CD4-positive, alpha-beta memory T cell (primary cell): Measurements from ENCODE around the gene ZPBP2. TPM values are rescaled to one million over a fixed set of nuclear protein-coding genes. Genes with fewer than 3 reads are reported as not detected.

Experiments
- CTCF ChIA-PET: fragments of 350-600 bp; sonication (Branson Sonifier 250); formaldehyde crosslinking; loops from one replicate; lab custom pipeline; 2021; ENCODE audit warnings: inconsistent platforms; ENCODE audit not compliant: partially characterized antibody; lab: Charles Lee
- POLR2A ChIA-PET: fragments of 350-600 bp; sonication (Branson Sonifier 250); formaldehyde crosslinking; loops from one replicate; lab custom pipeline; 2021; ENCODE audit not compliant: partially characterized antibody; lab: Charles Lee
- DNase-seq, 5 donors: peaks; one replicate each; pipeline versions ENCODE4 v3.0.0 to v3.0.0-alpha.2; 2020 to 2022; ENCODE audit warnings: mixed read lengths in 1 of 5
- H3K27ac ChIP-seq: one replicate; pipeline ENCODE4 v1.7.0; 2013; ENCODE audit warnings: low read depth, low read length
- H3K27me3 ChIP-seq: 2 replicates; pipeline ENCODE4 v1.7.0; 2013; ENCODE audit warnings: mild to moderate bottlenecking, low read length, moderate library complexity; ENCODE audit not compliant: insufficient read depth
- H3K36me3 ChIP-seq: 2 replicates; pipeline ENCODE4 v1.7.0; 2013; ENCODE audit warnings: mild to moderate bottlenecking, low read length, moderate library complexity; ENCODE audit not compliant: insufficient read depth
- H3K4me1 ChIP-seq: 2 replicates; pipeline ENCODE4 v1.7.0; 2013; ENCODE audit warnings: mild to moderate bottlenecking, low read length, moderate library complexity; ENCODE audit not compliant: insufficient read depth
- H3K4me3 ChIP-seq, 2 donors: one replicate each; pipeline ENCODE4 v1.7.0; 2013; ENCODE audit warnings: low read length in 2 of 2, mild to moderate bottlenecking in 1 of 2
- H3K9me3 ChIP-seq, 2 donors: one replicate each; pipeline ENCODE4 v1.7.0; 2013; ENCODE audit warnings: low read length in 2 of 2, control low read depth in 1 of 2; ENCODE audit not compliant: control insufficient read depth in 1 of 2
- H3K27ac Mint-ChIP-seq, 7 donors: one replicate each; pipeline ENCODE4 v1.8.0; 2020 to 2021; ENCODE audit warnings: mixed read lengths in 7 of 7, mild to moderate bottlenecking in 6 of 7, inconsistent platforms in 3 of 7, moderate library complexity in 3 of 7
- H3K27me3 Mint-ChIP-seq, 2 donors: one replicate each; pipeline ENCODE4 v1.8.0; 2020 to 2021; ENCODE audit warnings: mixed read lengths in 2 of 2
- H3K36me3 Mint-ChIP-seq, 2 donors: one replicate each; pipeline ENCODE4 v1.8.0; 2020 to 2021; ENCODE audit warnings: mixed read lengths in 2 of 2, inconsistent platforms in 1 of 2, mild to moderate bottlenecking in 1 of 2
- H3K4me1 Mint-ChIP-seq, 4 donors: one replicate each; pipeline ENCODE4 v1.8.0; 2020 to 2021; ENCODE audit warnings: mixed read lengths in 4 of 4, mild to moderate bottlenecking in 1 of 4
- H3K4me3 Mint-ChIP-seq, 8 donors: one replicate each; pipeline ENCODE4 v1.8.0; 2020 to 2021; ENCODE audit warnings: mixed read lengths in 8 of 8, mild to moderate bottlenecking in 7 of 8, moderate library complexity in 6 of 8, inconsistent platforms in 3 of 8
- H3K9me3 Mint-ChIP-seq, 8 donors: one replicate each; pipeline ENCODE4 v1.8.0; 2020 to 2021; ENCODE audit warnings: mixed read lengths in 8 of 8, mild to moderate bottlenecking in 5 of 8, inconsistent platforms in 3 of 8, moderate library complexity in 1 of 8
- intact Hi-C: fragments of 100-400 bp; cut with micrococcal nuclease; formaldehyde crosslinking; loops from one replicate; pipeline ENCODE4 v1.15.1; 2023
- polyA plus RNA-seq, 2 donors: library from polyadenylated mRNA; unstranded; fragments of 300-500 nt; fragmentation: Illumina TruSeq; gene quantifications; one replicate each; pipeline ENCODE4 v1.2.3, GENCODE V29; 2021
- total RNA-seq, 2 experiments: library from RNA; stranded (reverse); gene quantifications; one replicate each; pipeline ENCODE4 v1.2.3, GENCODE V29; 2021

The ZPBP2 gene
- total and polyA plus RNA-seq, 4 experiments from 2014 or later, result 0.25 to 1.2 (median 0.35) TPM; not detected in 1

DNA sequence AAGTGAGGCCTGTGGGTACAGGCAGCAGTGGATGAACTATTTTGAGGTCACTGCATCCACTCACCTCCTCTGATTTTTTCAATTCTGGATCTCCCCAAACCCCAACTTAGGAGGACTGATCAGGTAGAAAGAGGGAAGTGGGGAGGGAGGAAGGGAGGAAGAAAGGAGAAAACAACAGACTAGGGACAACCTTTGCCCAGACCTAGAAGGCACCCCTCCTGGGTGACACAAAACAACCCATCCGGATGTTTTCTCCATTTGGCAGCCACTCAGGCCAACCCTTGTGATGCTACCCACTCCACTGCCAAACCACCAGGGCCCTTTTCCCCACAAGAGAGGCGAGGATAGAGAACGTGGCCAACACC lies 56.7 kb downstream of the ZPBP2 start:
- Mint-ChIP-seq H3K4me1 (peaks cover 27 to 78% (median 62%) of the 10 kb centered on the region in 4 donors), H3K4me3 (peak overlapping the region; percentile 76 to 99 (median 94)), H3K27me3 (no peaks in the 10 kb centered on the region), H3K9me3 (peaks cover 0 to 2% (median 0%) of the 10 kb centered on the region in 8 donors), H3K36me3 (peaks cover 21 to 46% of the 10 kb centered on the region in 2 donors), H3K27ac (peak overlapping the region; percentile 86 to 98 (median 95))
- peak overlapping the region; percentile 82 for H3K27ac ChIP-seq
- H3K4me1 ChIP-seq, result peaks cover 75% of the 10 kb centered on the region
- H3K27me3 ChIP-seq, result no peaks in the 10 kb centered on the region
- DNase-seq, result no peak
- H3K9me3 ChIP-seq, result no peaks in the 10 kb centered on the region
- POLR2A ChIA-PET, result no interaction called here
- CTCF ChIA-PET, result interaction anchor here (2.0 kb wide), 1 partner anchor 60 kb away, joined by 9 read pairs; the partner anchor contains the start of gene IKZF3
- intact Hi-C loops, result no loop called here
- peaks cover 41% of the 10 kb centered on the region for H3K36me3 ChIP-seq
- H3K4me3 ChIP-seq, result no peak overlapping the region

DNA sequence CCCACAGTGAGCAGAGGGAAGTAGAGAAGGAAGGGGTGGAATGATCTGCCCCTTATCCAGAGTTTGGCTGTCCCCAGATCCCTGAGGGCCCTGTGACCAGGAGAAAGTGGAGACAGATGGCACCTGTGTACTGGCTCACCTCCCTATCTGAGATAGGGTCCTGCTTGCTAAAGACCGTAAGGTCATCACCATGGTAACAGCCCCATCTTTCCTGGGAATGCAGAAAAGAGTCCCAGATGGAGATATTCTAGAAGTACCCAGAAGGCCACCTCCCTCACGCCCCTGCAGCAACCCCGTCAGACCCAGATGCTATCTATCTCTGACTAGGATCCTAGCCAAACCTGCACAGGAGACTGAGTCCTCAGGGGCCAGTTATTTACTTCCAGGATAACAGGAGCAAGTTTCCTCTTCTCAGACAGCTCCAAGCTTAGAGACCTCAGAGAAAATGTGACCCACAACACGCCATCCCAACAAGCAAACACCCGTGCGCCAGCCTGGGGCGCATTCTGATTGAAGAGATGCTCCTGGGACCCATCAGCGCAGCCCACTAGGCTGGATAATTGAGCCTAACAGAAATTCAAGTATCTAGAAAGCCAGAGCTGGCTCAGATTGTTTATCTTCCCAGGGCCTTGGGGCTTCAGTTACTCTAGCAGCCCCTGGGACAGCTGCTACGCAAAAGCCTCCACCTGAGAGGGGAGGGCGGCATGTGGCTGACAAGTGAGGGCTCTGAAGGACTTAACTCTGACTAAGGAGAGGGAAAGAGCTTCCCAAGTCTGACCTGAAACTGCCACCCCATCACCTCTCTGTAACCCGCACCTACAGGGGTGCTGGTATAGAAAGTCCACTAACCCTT lies 57.5 kb downstream of the ZPBP2 start:
- Mint-ChIP-seq H3K27ac (peak overlapping the region; percentile 93 to 98 (median 95)), H3K4me3 (peak overlapping the region; percentile 83 to 99 (median 95)), H3K4me1 (peaks cover 25 to 72% (median 58%) of the 10 kb centered on the region in 4 donors), H3K27me3 (no peaks in the 10 kb centered on the region), H3K36me3 (peaks cover 17 to 42% of the 10 kb centered on the region in 2 donors), H3K9me3 (peaks cover 0 to 2% (median 0%) of the 10 kb centered on the region in 8 donors)
- intact Hi-C loops, result loop anchor here (2.0 kb wide), 1 partner anchor 59 kb away; no protein-coding TSS in a partner anchor
- CTCF ChIA-PET, result interaction anchor here (1.1 to 2.0 kb wide), 8 partner anchors 14 to 302 kb away, joined by 3 to 9 read pairs (median 4); partner anchors contain the start of genes IKZF3 and PSMD3
- Histone ChIP-seq H3K4me3 (peak overlapping the region; percentile 79 to 89), H3K36me3 (peaks cover 36% of the 10 kb centered on the region), H3K27me3 (no peaks in the 10 kb centered on the region), H3K4me1 (peaks cover 68% of the 10 kb centered on the region), H3K27ac (peak overlapping the region; percentile 82), H3K9me3 (no peaks in the 10 kb centered on the region)
- POLR2A ChIA-PET, result interaction anchor here (0.9 to 3.3 kb wide), 19 partner anchors 8 to 293 kb away, joined by 3 to 20 read pairs (median 5); partner anchors contain the start of genes GSDMB, IKZF3, PSMD3 and WIPF2
- no peak for DNase-seq

DNA sequence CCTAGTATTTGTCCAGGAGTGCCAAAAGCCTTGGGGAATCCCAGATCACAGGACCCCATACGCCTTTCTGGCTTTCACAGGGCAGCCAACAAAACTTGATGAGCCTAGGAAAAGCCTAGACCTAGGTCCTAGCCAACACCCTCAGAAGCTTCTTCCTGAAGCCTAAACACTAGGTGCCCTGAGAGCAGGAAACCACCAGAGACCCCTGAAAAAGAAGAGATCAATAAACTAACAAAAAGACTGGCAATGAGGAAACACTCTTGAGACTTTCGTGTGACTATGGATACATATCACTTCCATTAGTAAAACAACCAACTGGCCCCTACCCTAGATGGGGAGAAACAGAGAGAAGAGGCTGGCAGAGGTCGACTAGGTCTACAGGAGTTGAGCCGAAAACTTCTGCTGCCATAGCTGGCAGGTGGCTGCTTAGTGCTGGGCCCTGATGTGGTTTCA lies 58.2 kb downstream of the ZPBP2 start:
- no peak for DNase-seq
- Histone ChIP-seq H3K4me1 (peaks cover 62% of the 10 kb centered on the region), H3K27ac (peak overlapping the region; percentile 82), H3K36me3 (peaks cover 32% of the 10 kb centered on the region), H3K27me3 (no peaks in the 10 kb centered on the region), H3K9me3 (no peaks in the 10 kb centered on the region), H3K4me3 (peak overlapping the region; percentile 79 to 89)
- ChIA-PET POLR2A (interaction anchor here (0.6 to 3.3 kb wide), 25 partner anchors 8 to 293 kb away, joined by 3 to 20 read pairs (median 5); partner anchors contain the start of genes GSDMB, IKZF3, PSMD3 and WIPF2), CTCF (interaction anchor here (1.0 to 2.0 kb wide), 9 partner anchors 13 to 303 kb away, joined by 3 to 9 read pairs (median 4); partner anchors contain the start of genes IKZF3 and PSMD3)
- H3K4me1 Mint-ChIP-seq, result peaks cover 23 to 65% (median 52%) of the 10 kb centered on the region in 4 donors
- H3K27ac Mint-ChIP-seq, result peak overlapping the region; percentile 93 to 98 (median 95)
- H3K27me3 Mint-ChIP-seq, result no peaks in the 10 kb centered on the region
- intact Hi-C loops, result loop anchor here (2.0 kb wide), 1 partner anchor 59 kb away; no protein-coding TSS in a partner anchor
- peak overlapping the region; percentile 83 to 99 (median 95) for H3K4me3 Mint-ChIP-seq
- peaks cover 0 to 2% (median 0%) of the 10 kb centered on the region in 8 donors for H3K9me3 Mint-ChIP-seq
- H3K36me3 Mint-ChIP-seq, result peaks cover 17 to 39% of the 10 kb centered on the region in 2 donors

DNA sequence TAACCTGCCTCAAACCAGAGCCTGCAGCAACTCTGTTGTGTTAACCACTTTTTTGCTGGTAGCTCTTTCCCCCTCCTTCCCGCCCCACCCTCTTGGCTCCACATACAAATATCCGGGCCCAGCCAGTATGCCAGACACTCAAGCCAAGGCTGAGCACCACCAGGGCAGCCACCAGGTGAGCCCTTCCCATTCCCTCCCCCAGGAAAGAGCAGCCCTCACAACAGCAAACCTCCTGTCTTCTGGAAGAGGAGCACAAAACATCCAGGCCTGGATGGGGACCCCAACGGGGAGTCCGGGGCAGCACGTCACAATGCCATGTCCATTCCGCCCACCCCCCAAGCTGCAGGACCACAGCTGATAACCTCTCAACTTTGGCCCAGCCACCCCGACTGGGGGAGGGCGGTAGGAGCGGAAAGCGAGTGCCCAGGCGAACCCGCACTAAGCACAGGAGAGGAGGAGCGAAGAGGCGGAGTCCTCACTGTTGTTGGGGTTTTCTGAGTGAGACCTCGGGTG lies 58.6 kb downstream of the ZPBP2 start:
- peaks cover 0 to 2% (median 0%) of the 10 kb centered on the region in 8 donors for H3K9me3 Mint-ChIP-seq
- peak overlapping the region; percentile 83 to 99 (median 95) for H3K4me3 Mint-ChIP-seq
- H3K4me1 Mint-ChIP-seq, result peaks cover 23 to 60% (median 47%) of the 10 kb centered on the region in 4 donors
- POLR2A ChIA-PET, result interaction anchor here (0.5 to 3.3 kb wide), 26 partner anchors 9 to 292 kb away, joined by 3 to 20 read pairs (median 5); partner anchors contain the start of genes GSDMB, IKZF3, PSMD3 and WIPF2
- CTCF ChIA-PET, result interaction anchor here (1.0 to 2.0 kb wide), 9 partner anchors 12 to 303 kb away, joined by 3 to 9 read pairs (median 4); partner anchors contain the start of genes IKZF3 and PSMD3
- intact Hi-C loops, result loop anchor here (1.0 to 2.0 kb wide), 5 partner anchors 26 to 289 kb away; partner anchors contain the start of genes PSMD3 and STARD3
- peaks cover 15 to 34% of the 10 kb centered on the region in 2 donors for H3K36me3 Mint-ChIP-seq
- Histone ChIP-seq H3K36me3 (peaks cover 27% of the 10 kb centered on the region), H3K27ac (peak overlapping the region; percentile 82), H3K4me3 (peak overlapping the region; percentile 79 to 89), H3K4me1 (peaks cover 57% of the 10 kb centered on the region), H3K27me3 (no peaks in the 10 kb centered on the region), H3K9me3 (no peaks in the 10 kb centered on the region)
- H3K27me3 Mint-ChIP-seq, result no peaks in the 10 kb centered on the region
- peak; percentile 46 to 78 (median 72) for DNase-seq
- H3K27ac Mint-ChIP-seq, result peak overlapping the region; percentile 93 to 98 (median 95)

Other genes starting within 250 kb of the ZPBP2 start
- not detected for gene PPP1R1B, start 241.2 kb upstream of the ZPBP2 start, total RNA-seq
- gene PPP1R1B, start 241.2 kb upstream of the ZPBP2 start, polyA plus RNA-seq, result not detected
- gene STARD3, start 231.1 kb upstream of the ZPBP2 start, total RNA-seq, result 100 to 1,000 TPM; 105 to 110 TPM
- 10 to 100 TPM; 42.2 to 43.2 TPM for gene STARD3, start 231.1 kb upstream of the ZPBP2 start, polyA plus RNA-seq
- 1 to 10 TPM; 5.9 to 6.3 TPM for gene TCAP, start 202.9 kb upstream of the ZPBP2 start, total RNA-seq
- gene TCAP, start 202.9 kb upstream of the ZPBP2 start, polyA plus RNA-seq, result under 1 TPM in 1 of 2 donors, not detected in 1; 0.14 TPM
- gene PNMT, start 199.7 kb upstream of the ZPBP2 start, total RNA-seq, result under 1 TPM in 1 of 2 experiments, not detected in 1; 0.55 TPM
- not detected for gene PNMT, start 199.7 kb upstream of the ZPBP2 start, polyA plus RNA-seq
- gene PGAP3, start 180.1 kb upstream of the ZPBP2 start, total RNA-seq, result 10 to 100 TPM; 29.6 to 30.5 TPM
- gene PGAP3, start 180.1 kb upstream of the ZPBP2 start, polyA plus RNA-seq, result 10 to 100 TPM; 22.1 to 26.5 TPM
- gene ERBB2, start 168.1 kb upstream of the ZPBP2 start, total RNA-seq, result 1 to 10 TPM; 4.1 to 4.5 TPM
- under 1 TPM in 1 of 2 donors, not detected in 1; 0.55 TPM for gene ERBB2, start 168.1 kb upstream of the ZPBP2 start, polyA plus RNA-seq
- 10 to 100 TPM; 35.8 TPM for gene MIEN1, start 137.7 kb upstream of the ZPBP2 start, total RNA-seq
- gene MIEN1, start 137.7 kb upstream of the ZPBP2 start, polyA plus RNA-seq, result 10 to 100 TPM; 90.8 to 96.6 TPM
- gene GRB7, start 130.3 kb upstream of the ZPBP2 start, total RNA-seq, result not detected
- not detected for gene GRB7, start 130.3 kb upstream of the ZPBP2 start, polyA plus RNA-seq
- gene IKZF3, start 3.9 kb upstream of the ZPBP2 start, total RNA-seq, result 100 to 1,000 TPM; 116 to 118 TPM
- 10 to 100 TPM in 1 of 2 donors, 1 to 10 TPM in 1; 3.2 to 87.4 TPM for gene IKZF3, start 3.9 kb upstream of the ZPBP2 start, polyA plus RNA-seq
- gene GSDMB, start 50.4 kb downstream of the ZPBP2 start, total RNA-seq, result 10 to 100 TPM; 41.4 to 47.4 TPM
- gene GSDMB, start 50.4 kb downstream of the ZPBP2 start, polyA plus RNA-seq, result 1 to 10 TPM; 3.2 to 3.9 TPM
- gene ORMDL3, start 59.4 kb downstream of the ZPBP2 start, total RNA-seq, result 10 to 100 TPM; 79.6 to 87.2 TPM
- gene ORMDL3, start 59.4 kb downstream of the ZPBP2 start, polyA plus RNA-seq, result 100 to 1,000 TPM in 1 of 2 donors, 10 to 100 TPM in 1; 90.4 to 161 TPM
- not detected for gene LRRC3C, start 59.5 kb downstream of the ZPBP2 start, total RNA-seq
- gene LRRC3C, start 59.5 kb downstream of the ZPBP2 start, polyA plus RNA-seq, result not detected
- gene GSDMA, start 94.8 kb downstream of the ZPBP2 start, total RNA-seq, result under 1 TPM; 0.23 to 0.25 TPM
- gene GSDMA, start 94.8 kb downstream of the ZPBP2 start, polyA plus RNA-seq, result 1 to 10 TPM in 1 of 2 donors, under 1 TPM in 1; 0.42 to 1.1 TPM
- gene PSMD3, start 112.6 kb downstream of the ZPBP2 start, total RNA-seq, result 10 to 100 TPM; 59.7 to 60.3 TPM
- gene PSMD3, start 112.6 kb downstream of the ZPBP2 start, polyA plus RNA-seq, result 10 to 100 TPM; 44.6 to 47.9 TPM
- gene CSF3, start 147.2 kb downstream of the ZPBP2 start, total RNA-seq, result not detected
- not detected for gene CSF3, start 147.2 kb downstream of the ZPBP2 start, polyA plus RNA-seq
- 10 to 100 TPM; 81.1 to 93.0 TPM for gene MED24, start 186.2 kb downstream of the ZPBP2 start, total RNA-seq
- 10 to 100 TPM; 34.0 to 46.2 TPM for gene MED24, start 186.2 kb downstream of the ZPBP2 start, polyA plus RNA-seq
- 10 to 100 TPM; 35.9 to 41.3 TPM for gene THRA, start 194.8 kb downstream of the ZPBP2 start, total RNA-seq
- 10 to 100 TPM in 1 of 2 donors, 1 to 10 TPM in 1; 5.8 to 11.9 TPM for gene THRA, start 194.8 kb downstream of the ZPBP2 start, polyA plus RNA-seq
- 10 to 100 TPM; 14.8 to 15.1 TPM for gene NR1D1, start 232.4 kb downstream of the ZPBP2 start, total RNA-seq
- 10 to 100 TPM in 1 of 2 donors, 1 to 10 TPM in 1; 5.7 to 12.3 TPM for gene NR1D1, start 232.4 kb downstream of the ZPBP2 start, polyA plus RNA-seq